ENCODE measurements around the gene GPR155.

The GPR155 gene

DNA sequence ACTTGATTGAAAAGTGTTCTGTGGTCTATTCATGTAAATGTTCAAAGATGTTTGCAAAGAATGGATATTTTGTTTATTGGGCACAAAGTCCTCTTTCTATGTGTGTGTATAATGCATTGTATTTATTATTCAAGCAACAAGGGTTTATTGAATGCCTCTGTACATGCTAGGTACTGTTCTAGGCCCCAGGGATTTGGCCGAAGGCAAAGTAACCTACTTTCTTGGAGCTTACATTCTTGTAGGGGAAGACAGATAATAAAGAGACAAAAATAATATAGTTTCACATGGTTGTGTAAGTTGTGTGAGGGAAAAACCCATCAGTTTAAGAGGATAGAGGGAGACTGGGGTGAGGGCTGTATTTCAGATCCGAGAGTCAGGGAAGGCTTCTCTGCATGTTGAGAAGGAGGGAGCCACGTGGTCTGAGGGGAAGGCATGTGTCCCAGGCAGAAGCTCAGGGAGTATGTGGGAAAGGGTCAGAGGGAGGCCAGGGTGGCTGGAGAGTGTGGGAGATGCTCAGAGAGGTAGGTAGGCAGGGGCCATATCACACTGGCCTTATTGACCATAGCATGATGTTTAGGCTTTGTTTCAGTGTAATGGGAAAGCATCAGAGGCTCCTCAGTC lies 40.4 kb upstream of the GPR155 start:
- TF ChIP-seq, protein P1, sequence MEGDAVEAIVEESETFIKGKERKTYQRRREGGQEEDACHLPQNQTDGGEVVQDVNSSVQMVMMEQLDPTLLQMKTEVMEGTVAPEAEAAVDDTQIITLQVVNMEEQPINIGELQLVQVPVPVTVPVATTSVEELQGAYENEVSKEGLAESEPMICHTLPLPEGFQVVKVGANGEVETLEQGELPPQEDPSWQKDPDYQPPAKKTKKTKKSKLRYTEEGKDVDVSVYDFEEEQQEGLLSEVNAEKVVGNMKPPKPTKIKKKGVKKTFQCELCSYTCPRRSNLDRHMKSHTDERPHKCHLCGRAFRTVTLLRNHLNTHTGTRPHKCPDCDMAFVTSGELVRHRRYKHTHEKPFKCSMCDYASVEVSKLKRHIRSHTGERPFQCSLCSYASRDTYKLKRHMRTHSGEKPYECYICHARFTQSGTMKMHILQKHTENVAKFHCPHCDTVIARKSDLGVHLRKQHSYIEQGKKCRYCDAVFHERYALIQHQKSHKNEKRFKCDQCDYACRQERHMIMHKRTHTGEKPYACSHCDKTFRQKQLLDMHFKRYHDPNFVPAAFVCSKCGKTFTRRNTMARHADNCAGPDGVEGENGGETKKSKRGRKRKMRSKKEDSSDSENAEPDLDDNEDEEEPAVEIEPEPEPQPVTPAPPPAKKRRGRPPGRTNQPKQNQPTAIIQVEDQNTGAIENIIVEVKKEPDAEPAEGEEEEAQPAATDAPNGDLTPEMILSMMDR (IDR thresholded peaks at IDR 0.05; ENCODE audit: low read depth, low read length, missing control alignments), result no peak
- DNase-seq (ENCODE audit: low read depth), result no peak
- H3K4me3 ChIP-seq (ENCODE audit: low read depth, low read length), result no peak overlapping the region

DNA sequence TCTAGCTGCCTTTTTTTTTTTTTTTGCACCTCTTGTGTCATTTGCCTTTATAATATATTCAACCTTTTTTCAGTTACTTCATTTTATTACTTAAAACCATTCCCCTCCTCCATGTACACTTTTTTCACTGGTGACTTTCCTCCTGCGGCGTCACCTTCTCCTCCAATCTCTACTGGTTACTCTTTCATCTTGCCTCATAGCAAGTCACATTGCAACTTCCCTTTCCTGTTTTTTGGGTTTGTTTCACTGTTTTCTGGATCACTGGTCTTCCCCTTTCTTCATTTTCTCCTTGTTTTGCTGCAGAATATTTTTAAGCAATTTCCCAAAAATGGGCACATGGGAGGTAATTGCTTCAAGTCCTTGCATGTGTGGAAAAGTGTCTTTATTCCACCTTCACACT lies 37.7 kb upstream of the GPR155 start:
- no peak for DNase-seq (ENCODE audit: low read depth)
- H3K4me3 ChIP-seq (ENCODE audit: low read depth, low read length), result no peak overlapping the region
- TF ChIP-seq, protein P1 (IDR thresholded peaks at IDR 0.05; ENCODE audit: low read depth, low read length, missing control alignments), result no peak

DNA sequence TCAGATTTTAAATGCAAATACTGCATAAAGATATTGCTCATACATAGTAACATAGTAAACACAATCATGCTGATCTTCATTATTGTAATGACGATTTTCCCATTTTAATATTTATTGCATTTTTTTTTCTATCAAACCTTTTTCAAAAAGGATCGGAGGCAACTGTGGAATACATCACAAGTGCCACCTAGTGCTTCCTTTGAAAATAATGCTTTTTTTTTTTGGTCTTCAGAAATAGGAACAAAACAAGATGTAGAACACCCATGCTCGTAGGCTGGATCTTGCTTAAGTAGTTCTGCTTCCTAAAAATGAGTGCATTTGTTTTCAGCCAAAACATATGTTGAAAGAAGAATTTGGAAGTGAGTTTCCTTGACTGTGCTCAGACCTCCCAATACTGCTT lies 35.7 kb upstream of the GPR155 start:
- TF ChIP-seq, protein P1 (IDR thresholded peaks at IDR 0.05; ENCODE audit: low read depth, low read length, missing control alignments), result no peak
- H3K4me3 ChIP-seq (ENCODE audit: low read depth, low read length), result no peak overlapping the region
- no peak for DNase-seq (ENCODE audit: low read depth)

DNA sequence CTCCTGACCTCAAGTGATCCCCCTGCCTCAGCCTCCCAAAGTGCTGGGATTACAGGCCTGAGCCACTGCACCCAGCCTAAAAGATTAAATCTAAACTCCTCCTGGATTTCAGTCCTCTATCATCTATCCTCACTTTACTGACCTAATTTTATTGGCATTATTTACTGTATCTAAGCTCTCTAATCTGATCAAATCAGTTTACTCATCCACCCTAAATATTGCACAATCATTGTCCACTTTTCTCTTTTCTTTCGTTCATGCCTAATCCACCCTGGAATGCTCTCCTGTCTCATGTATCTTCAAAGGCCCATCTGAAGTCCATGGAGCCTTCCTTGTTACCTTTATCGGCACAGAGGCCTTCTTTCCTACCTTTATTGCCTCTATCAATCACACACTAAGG lies 31.6 kb upstream of the GPR155 start:
- H3K4me3 ChIP-seq (ENCODE audit: low read depth, low read length), result no peak overlapping the region
- TF ChIP-seq, protein P1 (IDR thresholded peaks at IDR 0.05; ENCODE audit: low read depth, low read length, missing control alignments), result no peak
- DNase-seq (ENCODE audit: low read depth), result no peak

DNA sequence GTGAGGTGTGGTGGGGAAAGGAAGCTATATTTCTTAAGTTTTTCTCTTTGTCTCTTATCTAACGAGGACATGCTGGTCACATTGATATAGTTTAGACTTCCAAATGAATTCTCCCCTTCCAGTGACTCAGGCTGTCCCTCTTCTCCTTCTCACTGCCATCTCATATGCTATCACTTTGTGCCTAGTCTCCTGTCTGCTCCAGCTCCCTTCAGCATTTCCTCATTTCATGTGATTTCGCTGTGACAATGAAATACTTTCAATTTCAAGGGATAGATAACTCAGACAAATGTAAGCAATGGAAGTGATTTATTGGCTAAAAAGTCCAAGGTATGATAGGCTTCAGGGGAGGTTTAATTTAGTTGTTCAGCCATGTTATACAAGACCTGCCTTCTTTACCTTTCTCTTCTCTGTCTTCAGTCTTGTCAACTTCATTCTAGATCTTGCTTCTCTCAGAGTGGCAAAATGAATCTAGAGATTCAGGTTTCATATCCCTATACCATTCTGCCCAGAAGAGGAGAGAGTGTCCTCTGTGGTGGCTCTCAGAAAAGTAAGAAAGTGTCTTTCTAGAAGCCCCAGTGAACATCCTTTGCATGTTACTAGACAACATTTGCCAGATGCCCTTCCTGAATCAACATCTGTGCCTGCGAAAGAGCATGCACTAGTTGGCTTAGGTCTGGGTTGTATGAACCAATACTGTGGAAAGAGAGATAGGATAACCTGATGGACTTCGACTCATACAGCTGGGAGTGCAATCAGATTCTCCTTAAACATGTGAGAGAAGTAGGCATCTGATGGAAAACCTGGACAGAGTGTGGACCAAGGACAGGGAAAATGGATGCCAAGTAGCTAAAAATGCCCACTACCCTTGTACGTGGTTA lies 29.9 kb upstream of the GPR155 start:
- no peak for DNase-seq (ENCODE audit: low read depth)
- H3K4me3 ChIP-seq (ENCODE audit: low read depth, low read length), result no peak overlapping the region
- TF ChIP-seq, protein P1 (IDR thresholded peaks at IDR 0.05; ENCODE audit: low read depth, low read length, missing control alignments), result no peak

DNA sequence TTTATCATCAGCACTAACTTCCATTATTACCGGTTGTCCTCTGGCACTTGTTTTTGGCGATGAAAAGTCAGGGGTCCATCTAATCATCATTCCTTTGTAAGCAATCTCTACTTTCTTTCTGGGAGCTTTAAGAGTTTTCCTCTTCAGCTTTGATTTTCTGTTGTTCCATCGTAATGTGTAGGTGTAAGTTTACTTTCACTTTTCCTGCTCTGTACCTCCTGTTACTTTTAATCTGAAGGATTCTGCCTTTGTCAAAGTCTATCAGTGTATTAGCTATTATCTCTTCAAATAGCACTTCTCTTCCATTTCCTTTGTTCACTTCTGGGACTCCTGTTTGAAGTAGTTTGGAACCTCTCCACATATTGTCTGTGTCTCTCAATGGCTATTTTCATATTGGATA lies 25.5 kb upstream of the GPR155 start:
- H3K4me3 ChIP-seq (ENCODE audit: low read depth, low read length), result no peak overlapping the region
- DNase-seq (ENCODE audit: low read depth), result no peak
- TF ChIP-seq, protein P1 (IDR thresholded peaks at IDR 0.05; ENCODE audit: low read depth, low read length, missing control alignments), result no peak
